ENCODE results near the gene OSBPL6.

The OSBPL6 gene

GRCh38 chr2:178258916-178259315 is 64.6 kb downstream of the OSBPL6 start:
- H3K4me1 ChIP-seq (ENCODE audit: insufficient read depth, low read length): no peaks in the 10 kb centered on the region
- H3K4me3 ChIP-seq (ENCODE audit: low read depth in 1 of 2, low read length in 2 of 2): no peak overlapping the region
- DNase-seq (no peak), ATAC-seq (ENCODE audit: insufficient read depth, low read depth) (no peak)
- H3K36me3 ChIP-seq (ENCODE audit: insufficient read depth, low read length): no peaks in the 10 kb centered on the region
- H3K9ac ChIP-seq (ENCODE audit: low read depth, low read length): no peak overlapping the region
- H2AFZ ChIP-seq (ENCODE audit: low read depth, low read length): no peak overlapping the region
- peaks cover 3% of the 10 kb centered on the region for H3K27me3 ChIP-seq (ENCODE audit: insufficient read depth, low read length, poor library complexity)
- H3K27ac ChIP-seq (ENCODE audit: low read length): no peak overlapping the region
- TF ChIP-seq, protein P1, sequence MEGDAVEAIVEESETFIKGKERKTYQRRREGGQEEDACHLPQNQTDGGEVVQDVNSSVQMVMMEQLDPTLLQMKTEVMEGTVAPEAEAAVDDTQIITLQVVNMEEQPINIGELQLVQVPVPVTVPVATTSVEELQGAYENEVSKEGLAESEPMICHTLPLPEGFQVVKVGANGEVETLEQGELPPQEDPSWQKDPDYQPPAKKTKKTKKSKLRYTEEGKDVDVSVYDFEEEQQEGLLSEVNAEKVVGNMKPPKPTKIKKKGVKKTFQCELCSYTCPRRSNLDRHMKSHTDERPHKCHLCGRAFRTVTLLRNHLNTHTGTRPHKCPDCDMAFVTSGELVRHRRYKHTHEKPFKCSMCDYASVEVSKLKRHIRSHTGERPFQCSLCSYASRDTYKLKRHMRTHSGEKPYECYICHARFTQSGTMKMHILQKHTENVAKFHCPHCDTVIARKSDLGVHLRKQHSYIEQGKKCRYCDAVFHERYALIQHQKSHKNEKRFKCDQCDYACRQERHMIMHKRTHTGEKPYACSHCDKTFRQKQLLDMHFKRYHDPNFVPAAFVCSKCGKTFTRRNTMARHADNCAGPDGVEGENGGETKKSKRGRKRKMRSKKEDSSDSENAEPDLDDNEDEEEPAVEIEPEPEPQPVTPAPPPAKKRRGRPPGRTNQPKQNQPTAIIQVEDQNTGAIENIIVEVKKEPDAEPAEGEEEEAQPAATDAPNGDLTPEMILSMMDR (IDR thresholded peaks at IDR 0.05; ENCODE audit: borderline replicate concordance, extremely low read depth, low read length, poor library complexity, severe bottlenecking): no peak
- no peak for TF ChIP-seq EZH2 (IDR thresholded peaks at IDR 0.05; ENCODE audit: borderline replicate concordance, low read depth, low read length, severe bottlenecking)
- H3K9me3 ChIP-seq (ENCODE audit: insufficient read depth, low read length, severe bottlenecking): no peaks in the 10 kb centered on the region
- H3K4me2 ChIP-seq (ENCODE audit: insufficient read depth, low read length): no peak overlapping the region
- no peaks in the 10 kb centered on the region for H3K79me2 ChIP-seq (ENCODE audit: insufficient read depth, low read length)
- no peaks in the 10 kb centered on the region for H4K20me1 ChIP-seq (ENCODE audit: insufficient read depth, low read length)

GRCh38 chr2:178263159-178263860 is 69.0 kb downstream of the OSBPL6 start:
- H3K27me3 ChIP-seq (ENCODE audit: insufficient read depth, low read length, poor library complexity): peaks cover 7% of the 10 kb centered on the region
- no peak overlapping the region for H3K9ac ChIP-seq (ENCODE audit: low read depth, low read length)
- TF ChIP-seq EZH2 (IDR thresholded peaks at IDR 0.05; ENCODE audit: borderline replicate concordance, low read depth, low read length, severe bottlenecking): no peak
- TF ChIP-seq, protein P1 (IDR thresholded peaks at IDR 0.05; ENCODE audit: borderline replicate concordance, extremely low read depth, low read length, poor library complexity, severe bottlenecking): no peak
- no peak overlapping the region for H3K4me2 ChIP-seq (ENCODE audit: insufficient read depth, low read length)
- H2AFZ ChIP-seq (ENCODE audit: low read depth, low read length): no peak overlapping the region
- no peaks in the 10 kb centered on the region for H3K79me2 ChIP-seq (ENCODE audit: insufficient read depth, low read length)
- ATAC-seq (ENCODE audit: insufficient read depth, low read depth) (peak; percentile 40; the same call in 1 of the 3 replicates), DNase-seq (no peak)
- no peak overlapping the region for H3K27ac ChIP-seq (ENCODE audit: low read length)
- no peaks in the 10 kb centered on the region for H4K20me1 ChIP-seq (ENCODE audit: insufficient read depth, low read length)
- no peak overlapping the region for H3K4me3 ChIP-seq (ENCODE audit: low read depth in 1 of 2, low read length in 2 of 2)
- no peaks in the 10 kb centered on the region for H3K36me3 ChIP-seq (ENCODE audit: insufficient read depth, low read length)
- H3K9me3 ChIP-seq (ENCODE audit: insufficient read depth, low read length, severe bottlenecking): no peaks in the 10 kb centered on the region
- no peaks in the 10 kb centered on the region for H3K4me1 ChIP-seq (ENCODE audit: insufficient read depth, low read length)

GRCh38 chr2:178264211-178264610 is 69.9 kb downstream of the OSBPL6 start:
- no peak overlapping the region for H3K4me2 ChIP-seq (ENCODE audit: insufficient read depth, low read length)
- no peaks in the 10 kb centered on the region for H3K4me1 ChIP-seq (ENCODE audit: insufficient read depth, low read length)
- no peak overlapping the region for H3K4me3 ChIP-seq (ENCODE audit: low read depth in 1 of 2, low read length in 2 of 2)
- no peak overlapping the region for H3K9ac ChIP-seq (ENCODE audit: low read depth, low read length)
- no peaks in the 10 kb centered on the region for H4K20me1 ChIP-seq (ENCODE audit: insufficient read depth, low read length)
- no peaks in the 10 kb centered on the region for H3K79me2 ChIP-seq (ENCODE audit: insufficient read depth, low read length)
- peaks cover 7% of the 10 kb centered on the region for H3K27me3 ChIP-seq (ENCODE audit: insufficient read depth, low read length, poor library complexity)
- H3K36me3 ChIP-seq (ENCODE audit: insufficient read depth, low read length): no peaks in the 10 kb centered on the region
- no peak overlapping the region for H2AFZ ChIP-seq (ENCODE audit: low read depth, low read length)
- ATAC-seq (ENCODE audit: insufficient read depth, low read depth): no peak
- no peak for DNase-seq
- H3K27ac ChIP-seq (ENCODE audit: low read length): no peak overlapping the region
- no peaks in the 10 kb centered on the region for H3K9me3 ChIP-seq (ENCODE audit: insufficient read depth, low read length, severe bottlenecking)
- TF ChIP-seq EZH2 (IDR thresholded peaks at IDR 0.05; ENCODE audit: borderline replicate concordance, low read depth, low read length, severe bottlenecking): no peak
- TF ChIP-seq, protein P1 (IDR thresholded peaks at IDR 0.05; ENCODE audit: borderline replicate concordance, extremely low read depth, low read length, poor library complexity, severe bottlenecking): no peak
